Fibroblast of skin of abdomen (primary cell): ENCODE measurements around the gene BCAT1.
"Not testable (repeated sequence)": the region's sequence is repeated elsewhere in the genome, so short reads cannot be mapped to it uniquely, and the experiment has no call there.

Experiments used
- DNase-seq: peaks from one replicate; pipeline ENCODE4 v3.0.0-alpha.2; 2013

The BCAT1 gene

DNA sequence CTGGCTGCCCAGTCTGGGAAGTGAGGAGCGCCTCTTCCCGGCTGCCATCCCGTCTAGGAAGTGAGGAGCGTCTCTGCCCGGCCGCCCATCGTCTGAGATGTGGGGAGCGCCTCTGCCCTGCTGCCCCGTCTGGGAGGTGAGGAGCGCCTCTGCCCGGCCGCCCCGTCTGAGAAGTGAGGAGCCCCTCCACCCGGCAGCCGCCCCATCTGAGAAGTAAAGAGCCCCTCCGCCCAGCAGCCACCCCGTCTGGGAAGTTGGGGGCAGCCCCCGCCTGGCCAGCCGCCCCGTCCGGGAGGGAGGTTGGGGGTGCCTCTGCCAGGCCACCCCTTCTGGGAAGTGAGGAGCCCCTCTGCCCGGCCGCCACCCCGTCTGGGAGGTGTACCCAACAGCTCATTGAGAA lies 22.8 kb downstream of the BCAT1 start:
- DNase-seq, result not testable (repeated sequence)

DNA sequence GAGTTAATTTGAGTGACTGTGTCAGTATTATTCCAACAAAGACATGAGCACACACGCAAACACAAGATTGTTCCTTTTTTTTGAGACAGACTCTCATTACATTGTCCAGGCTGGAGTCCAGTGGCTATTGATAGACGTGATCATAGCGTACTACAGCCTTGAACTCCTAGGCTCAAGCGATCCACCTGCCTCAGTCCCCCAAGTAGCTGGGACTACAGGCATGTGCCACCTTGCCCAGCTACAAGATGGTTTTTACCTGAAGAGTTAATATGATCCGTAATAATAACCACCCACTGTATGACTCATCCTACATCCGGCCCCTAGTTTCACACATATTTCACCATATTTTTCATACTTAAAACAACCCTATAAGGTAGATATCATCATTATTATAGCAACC lies 26.8 kb downstream of the BCAT1 start:
- no peak for DNase-seq

DNA sequence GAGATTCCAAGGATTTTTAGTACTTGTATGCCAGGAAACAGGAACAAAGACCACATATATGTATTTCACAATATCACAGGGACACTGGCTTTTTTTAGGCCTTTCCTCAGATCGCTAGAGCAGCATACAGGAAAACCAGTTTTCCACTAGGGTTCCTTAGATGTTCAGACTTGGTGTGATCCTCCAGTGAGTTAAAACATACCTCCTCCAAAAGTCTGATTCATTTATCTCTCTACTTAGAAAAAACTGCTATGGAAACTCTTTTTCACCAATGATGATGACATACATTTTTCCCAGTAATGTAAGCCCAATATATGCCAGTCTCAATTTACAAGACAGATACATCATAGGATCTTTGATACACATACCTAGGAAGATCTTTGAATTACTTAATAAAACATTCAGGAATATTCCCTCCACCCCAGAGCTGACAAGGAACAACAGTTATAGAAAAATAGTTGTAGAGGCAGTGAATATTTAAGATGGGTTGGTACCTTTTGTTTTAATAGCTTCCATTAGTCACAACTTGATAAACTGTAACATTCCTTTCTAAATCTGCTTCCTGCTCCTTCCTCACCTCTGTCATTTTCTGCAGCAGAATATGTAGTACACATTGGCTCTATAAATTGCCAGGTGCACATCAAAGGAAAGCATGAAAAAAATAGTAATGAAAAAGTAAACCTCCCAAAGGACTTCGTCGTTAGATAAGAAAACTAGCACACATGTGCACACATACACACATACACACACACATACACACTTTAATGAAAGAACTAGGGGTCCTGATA lies 27.5 kb downstream of the BCAT1 start:
- DNase-seq, result peak; percentile 67

DNA sequence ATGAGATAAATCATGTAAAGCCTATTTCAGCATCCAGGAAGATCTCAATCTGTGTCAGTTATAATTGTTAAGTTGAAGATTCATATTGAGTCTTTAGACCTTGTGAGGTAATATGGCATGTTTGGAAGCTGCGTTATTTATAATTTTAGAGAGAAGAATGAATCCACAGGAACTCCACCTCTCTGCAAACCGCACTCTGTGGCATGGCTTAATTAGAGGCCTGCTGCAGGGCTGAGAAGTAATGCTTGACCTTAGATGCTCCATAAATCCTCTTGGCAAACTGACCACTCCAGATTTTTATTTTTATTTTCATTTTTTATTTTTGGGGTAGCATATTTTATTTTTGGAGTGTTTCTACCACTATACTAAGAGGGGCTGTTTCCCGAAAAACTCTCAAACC lies 28.8 kb downstream of the BCAT1 start:
- no peak for DNase-seq

DNA sequence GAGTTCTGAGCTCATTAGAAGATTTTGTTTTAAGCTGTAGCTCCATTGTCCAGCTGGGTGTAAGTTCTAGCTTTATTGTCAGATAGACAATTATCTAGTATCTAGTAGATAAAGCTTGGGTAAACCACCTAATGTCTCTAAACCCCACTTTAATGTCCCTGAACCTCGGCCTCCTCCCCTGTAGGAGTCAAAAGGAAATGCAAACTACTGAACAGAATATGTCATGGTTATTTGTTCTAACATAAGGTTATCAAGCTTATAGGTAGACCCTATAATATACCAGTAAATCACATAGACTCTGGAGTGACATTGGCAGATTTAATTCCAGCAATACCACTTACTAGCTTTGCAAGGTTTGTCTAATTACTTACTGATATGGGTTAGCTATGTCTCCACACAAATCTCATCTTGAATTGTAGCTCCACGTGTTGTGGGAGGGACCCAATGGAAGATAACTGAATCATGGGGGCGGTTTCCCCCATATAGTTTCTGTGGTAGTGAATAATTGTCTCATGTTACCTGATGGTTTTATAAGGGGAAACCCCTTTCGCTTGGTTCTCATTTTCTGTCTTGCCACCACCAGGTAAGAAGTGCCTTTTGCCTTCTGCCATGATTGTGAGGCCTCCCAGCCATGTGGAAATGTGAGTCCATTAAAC lies 29.4 kb downstream of the BCAT1 start:
- DNase-seq, result no peak

DNA sequence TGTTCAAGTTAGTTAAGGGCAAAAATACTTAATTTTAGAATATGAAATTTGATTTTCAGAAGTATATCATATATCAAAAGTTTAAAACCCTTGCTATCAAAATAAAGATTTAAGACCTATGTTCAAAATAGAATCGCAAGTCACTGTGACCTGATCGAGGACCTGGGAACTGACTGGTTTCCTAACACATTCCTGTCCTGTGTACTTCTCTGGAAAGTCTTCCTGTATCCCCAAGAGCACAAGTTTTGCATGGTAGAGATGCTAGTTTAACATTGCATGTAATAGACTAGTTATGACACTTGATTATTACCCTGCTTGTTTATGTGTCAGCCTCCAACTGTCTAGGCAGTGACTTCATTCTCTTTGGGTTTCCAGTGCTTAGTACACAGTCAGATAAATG lies 30.3 kb downstream of the BCAT1 start:
- DNase-seq, result no peak

DNA sequence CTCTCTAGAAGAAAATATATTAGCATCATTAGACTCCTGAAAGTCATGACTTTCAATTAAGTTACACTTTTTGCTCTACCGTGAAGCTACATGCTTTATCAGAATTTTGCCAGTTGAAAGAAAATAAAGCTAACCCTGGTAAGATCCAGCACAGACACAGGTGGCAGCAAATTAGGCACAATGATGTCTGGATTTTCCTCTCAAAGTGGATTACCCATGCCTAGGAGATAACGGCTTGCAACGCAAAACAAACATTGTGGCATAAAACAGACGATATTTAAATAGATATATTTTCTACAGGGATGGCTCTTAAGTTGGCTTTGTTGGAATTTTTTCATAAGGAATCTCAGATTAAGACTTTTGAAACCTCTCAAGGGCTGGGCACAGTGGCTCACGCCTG lies 33.4 kb downstream of the BCAT1 start:
- DNase-seq, result no peak

DNA sequence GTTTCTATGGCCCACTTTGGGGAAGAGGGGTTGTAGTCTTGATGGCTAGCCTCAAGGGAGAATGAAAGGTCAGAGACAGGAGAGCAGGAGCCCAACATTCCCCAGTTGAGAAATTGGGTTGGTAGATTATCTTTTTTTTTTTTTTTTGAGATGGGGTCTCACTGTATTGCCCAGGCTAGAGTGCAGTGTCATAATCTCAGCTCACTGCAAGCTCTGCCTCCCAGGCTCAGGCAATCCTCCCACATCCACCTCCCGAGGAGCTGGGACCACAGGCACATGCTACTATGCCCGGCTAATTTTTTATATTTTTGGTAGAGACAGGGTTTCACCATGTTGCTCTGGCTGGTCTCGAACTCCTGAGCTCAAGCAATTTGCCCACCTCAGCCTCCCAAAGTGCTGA lies 34.9 kb downstream of the BCAT1 start:
- no peak for DNase-seq

DNA sequence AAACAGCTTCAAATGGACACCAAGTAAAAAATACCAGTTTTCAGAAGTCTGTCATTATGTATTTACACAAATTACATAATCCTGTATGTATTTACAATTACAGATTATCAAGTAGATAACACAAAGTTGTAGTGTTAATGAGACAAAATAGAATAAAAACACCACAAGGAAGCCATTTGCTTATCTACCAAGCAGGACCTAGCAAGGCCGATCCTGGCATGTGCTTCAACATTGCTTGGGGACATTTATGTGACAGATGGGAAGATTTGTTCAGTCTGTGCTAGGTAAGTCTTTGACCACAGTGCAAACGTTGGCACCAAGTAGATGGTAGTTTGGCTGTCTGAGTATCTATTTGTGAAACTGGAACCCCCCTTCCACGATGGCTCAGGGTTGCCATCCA lies 35.8 kb downstream of the BCAT1 start:
- no peak for DNase-seq

DNA sequence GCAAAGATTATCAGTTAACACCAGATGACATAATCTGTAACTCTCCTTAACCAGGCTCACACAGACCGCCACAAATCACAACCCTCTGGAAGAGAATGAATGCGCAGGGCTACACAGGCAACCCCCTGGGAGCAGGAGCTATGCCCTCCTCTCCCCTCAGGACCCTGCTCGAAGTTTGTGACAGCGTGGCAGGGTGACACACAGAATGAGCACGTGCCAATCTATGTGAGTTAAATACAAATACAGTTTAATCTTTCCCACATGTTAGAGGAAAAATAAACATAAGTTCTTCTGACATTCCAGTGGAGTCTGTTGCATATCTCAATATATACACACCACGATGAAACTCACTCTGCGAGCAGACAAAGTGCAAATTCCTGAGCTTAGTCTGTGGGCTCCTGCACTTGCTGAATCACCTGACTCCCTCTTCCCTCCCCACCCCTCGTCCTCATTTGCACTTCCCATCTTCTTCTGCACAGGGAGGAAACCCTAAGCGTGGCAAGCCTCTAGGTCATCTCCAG lies 37.6 kb downstream of the BCAT1 start:
- peak; percentile 92 for DNase-seq

DNA sequence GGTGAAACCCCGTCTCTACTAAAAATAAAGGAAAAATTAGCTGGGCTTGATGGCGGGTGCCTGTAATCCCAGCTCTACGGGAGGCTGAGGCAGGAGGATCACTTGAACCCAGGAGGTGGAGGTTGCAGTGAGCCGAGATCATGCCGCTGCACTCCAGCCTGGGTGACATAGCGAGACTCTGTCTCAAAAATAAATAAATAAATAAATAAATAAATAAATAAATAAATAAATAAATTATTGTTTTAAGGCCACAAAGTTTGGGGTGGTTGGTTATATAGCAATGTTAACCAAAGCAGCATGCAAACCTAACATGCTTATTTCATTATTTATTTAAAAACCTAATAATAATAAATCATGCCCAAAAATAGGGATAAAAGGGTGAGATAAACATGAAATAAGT lies 38.7 kb downstream of the BCAT1 start:
- not testable (repeated sequence) for DNase-seq

DNA sequence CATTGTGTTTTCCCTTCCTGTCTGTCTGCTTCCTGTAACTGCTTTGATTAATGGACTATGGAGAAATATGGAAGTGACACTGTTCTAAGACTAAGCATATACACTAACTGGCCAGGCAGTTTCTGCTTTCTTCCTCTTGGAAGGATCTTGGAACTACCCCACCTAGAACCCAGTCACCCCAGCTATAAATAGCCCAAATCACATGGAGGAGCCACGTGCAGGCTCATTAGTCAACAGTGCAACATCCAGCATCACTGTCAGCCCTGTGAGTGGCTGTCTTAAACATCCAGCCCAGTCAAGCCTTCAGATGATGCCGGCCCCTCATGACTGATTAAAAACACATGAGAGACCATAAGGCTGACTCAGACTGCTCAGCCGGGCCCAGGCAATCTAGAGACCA lies 39.2 kb downstream of the BCAT1 start:
- peak; percentile 94 for DNase-seq

DNA sequence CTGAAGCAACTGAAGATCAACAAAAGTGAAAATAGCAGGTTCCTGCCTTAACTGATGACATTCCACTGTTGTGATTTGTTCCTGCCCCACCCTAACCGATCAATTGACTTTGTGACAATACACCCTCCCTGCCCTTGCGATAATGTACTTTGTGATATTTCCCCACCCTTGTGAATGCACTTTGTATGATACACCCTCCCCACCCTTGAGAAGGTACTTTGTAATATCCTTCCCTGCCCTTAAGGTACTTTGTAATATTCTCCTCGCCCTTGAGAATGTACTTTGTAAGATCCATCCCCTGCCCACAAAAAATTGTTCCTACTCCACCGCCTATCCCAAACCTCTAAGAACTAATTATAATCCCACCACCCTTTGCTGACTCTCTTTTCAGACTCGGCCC lies 41.4 kb downstream of the BCAT1 start:
- no peak for DNase-seq

DNA sequence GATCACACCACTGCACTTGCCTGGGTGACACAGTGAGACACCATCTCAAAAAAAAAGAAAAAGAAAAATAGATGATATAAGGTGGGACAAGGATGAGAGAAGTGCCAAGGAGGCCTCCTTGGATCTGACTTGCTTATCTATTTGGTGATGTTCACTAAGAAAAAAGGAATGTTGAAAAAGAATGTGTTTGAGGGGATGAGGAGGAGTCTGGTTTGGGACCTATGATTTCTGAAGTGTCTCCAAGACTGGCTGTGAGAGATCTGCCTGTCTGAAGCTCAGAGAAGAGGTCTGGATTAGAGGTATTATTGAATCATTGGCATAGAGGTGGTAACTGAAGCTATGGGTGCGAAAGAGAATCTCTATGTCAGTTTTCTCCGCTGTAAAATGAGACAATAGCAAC lies 42.8 kb downstream of the BCAT1 start:
- DNase-seq, result peak; percentile 28

DNA sequence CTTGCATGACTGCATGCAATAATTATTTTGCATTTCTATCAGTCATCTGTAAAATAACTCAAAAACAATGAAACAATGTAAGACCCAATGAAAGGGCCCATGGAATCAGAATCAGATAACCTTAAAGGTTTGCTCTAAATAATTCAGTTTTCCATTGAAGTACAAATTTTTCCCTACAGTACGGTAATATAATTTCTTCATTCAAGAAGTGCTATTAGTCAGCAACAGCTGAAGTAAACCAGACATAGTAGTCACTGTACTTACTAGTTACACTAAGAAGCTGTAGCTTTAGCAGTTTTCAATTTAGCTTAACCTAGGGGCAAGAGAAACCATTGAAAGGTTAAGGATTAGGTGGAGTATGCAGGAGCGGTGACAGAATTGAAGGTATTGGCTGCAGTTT lies 43.5 kb downstream of the BCAT1 start:
- no peak for DNase-seq

DNA sequence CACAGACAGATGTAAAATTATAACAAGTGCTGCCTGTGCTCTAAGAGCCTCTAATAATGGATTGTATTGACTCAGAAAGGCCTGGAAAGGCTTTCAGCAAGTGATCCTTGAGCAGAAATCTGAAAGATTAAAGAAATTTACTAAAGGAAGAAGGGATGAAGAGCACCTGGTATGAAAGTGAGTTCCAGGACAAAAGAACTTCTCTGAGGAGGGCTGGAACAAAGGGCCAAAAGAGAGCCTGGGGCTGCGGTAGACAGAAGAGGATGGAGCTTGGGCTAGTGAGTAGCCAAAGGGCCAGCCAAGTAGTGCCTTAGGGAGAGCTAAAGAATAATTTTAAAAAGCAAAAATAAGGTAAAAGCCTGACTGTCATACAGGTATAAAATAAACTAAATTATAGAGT lies 44.0 kb downstream of the BCAT1 start:
- no peak for DNase-seq

DNA sequence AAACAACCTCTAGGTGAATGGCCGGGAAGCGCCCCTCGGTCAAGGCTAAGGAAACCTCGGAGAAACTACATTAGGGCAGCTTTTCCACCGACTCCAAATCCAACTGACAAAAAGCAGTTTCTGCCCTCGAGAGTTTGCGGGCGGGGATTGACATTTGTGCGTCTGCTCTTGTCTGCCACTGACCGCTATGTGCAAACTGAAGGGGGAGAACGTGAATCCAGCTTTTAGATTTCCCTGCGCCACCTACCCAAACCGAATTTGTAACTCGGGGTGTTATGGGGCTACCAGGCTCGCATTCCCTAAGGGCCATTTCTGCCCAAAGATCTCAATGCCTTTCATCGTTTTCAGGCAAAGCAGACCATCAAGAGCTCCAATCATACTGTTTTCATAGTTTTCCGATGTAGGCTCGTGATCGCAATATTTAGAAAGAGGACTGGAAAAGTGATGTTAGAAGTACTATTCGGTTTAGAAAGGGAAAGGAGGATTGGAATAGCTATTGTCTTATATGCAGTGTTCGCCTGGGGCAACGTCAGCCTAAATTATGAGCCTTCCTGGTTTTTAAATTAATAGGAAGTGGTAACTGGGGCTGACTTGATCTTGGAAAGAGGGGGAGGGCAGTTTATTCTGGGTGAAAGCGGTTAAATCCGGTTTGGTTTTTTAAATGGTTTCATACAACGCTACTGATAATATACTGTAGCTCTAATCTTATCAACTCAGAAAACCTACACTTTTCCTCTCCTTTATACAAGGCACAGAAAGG lies 45.4 kb downstream of the BCAT1 start:
- DNase-seq, result no peak

DNA sequence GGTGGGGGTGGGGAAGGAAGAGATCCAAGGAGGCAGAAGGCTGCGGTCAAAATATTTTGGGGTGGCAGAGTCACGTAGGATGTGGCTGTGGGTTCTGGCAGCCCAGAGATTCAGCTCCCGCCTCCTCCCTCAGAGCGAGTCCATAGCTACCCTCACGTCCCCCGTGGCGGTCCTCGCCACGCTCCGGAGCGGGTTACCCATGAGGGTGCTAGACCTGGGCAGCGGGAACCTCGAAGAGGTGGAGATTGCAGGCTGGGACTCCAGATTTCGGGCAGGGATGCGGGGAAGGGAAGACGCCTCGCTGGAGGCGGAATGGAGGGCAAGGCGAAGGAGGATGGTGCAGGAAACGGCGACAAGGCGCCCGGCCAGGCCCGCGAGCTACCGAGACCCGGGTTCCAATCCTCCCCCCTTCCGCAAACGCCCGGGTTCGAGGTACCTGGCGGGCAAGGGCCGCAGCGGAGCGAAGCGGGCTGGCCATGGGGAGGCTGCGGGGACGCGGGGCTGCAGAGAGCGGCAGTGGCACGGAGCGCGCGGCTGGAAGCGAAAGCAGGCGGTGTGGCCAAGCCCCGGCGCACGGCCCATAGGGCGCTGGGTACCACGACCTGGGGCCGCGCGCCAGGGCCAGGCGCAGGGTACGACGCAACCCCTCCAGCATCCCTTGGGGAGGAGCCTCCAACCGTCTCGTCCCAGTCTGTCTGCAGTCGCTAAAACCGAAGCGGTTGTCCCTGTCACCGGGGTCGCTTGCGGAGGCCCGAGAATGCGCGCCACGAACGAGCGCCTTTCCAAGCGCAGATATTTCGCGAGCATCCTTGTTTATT lies 46.2 kb downstream of the BCAT1 start:
- peak; percentile 53 for DNase-seq

DNA sequence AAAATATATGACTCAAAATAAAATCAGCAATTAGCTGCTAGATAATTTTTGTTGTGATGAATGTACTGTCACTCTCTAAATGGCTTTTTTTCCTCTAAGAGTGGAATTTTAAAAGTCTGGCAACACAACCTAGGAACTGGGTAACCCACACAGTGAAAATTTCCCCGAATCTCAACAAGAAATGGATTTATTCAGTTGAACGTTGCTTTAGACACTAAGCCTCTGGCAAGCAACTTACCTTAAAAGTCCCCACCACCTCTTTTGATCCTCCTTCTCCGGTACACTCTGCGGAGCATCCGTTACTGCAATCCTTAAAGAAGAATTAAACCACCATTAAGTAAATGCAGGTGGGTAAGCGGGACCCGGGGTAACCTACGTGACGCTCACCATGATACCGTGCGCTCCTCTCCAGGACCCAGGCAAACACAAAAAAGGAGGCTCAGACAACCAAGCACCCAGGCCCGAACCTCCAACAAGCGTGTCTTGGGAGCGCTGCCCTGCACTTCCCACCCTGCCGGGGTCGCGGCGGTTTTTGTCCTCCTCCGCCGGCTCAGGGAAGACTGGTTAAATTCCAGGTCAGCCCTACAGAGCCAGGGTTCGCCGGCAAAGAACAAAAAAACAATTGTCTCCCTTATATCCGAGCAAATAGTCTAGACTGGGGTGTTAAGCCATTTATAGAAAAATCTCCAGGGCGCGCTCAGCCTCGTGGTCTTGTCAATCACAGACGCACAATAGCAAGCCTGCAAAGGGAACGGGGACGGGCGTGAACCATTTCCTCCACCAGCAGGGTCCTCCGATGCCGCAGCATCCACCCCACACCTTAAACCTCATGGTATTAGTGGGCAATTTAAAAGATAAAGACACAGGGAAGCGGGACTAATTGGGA lies 47.1 kb downstream of the BCAT1 start:
- DNase-seq, result no peak

DNA sequence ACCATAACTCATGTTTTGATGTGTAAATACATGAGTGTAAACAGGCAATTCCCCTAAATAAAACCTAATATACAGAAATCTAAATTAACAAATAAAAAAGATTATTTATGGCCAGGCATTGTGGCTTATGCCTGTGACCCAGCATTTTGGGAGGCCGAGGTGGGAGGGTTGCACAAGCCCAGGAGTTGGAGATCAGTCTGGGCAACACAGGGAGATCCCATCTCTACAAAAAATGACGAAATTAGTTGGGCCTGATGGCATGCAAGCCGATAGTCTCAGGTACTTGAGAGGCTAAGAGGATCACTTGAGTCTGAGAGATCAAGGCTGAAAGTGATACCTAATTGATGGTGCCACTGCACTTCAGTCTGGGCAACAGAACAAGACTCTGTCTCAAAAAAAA lies 48.7 kb downstream of the BCAT1 start:
- no peak for DNase-seq

DNA sequence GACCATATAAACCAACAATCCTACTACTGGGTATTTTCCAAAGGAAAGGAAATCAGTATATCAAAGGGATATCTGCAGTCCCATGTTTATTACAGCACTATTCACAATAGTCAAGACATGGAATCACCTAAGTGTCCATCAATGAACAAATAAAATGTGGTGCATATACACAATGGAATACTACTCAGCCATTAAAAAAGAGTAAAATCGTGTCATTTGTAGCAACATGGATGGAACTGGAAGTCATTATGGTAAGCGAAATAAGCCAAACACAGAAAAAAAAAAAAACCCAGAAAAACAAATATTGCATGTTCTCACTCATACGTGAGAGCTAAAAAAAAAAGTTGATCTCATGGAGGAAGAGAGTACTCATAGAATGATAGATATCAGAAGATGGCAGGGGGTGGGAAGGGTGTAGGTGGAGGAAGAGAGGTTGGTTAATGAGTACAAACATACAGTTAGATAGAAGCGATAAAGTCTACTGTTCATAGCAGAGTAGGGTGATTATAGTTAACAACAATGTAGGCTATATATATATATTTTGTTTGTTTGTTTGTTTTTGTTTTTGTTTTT lies 49.3 kb downstream of the BCAT1 start:
- no peak for DNase-seq
